SK-N-SH treated with all-trans-retinoic acid at 6 μM for 48 hours (cell line): Measurements from ENCODE around the gene CNMD.

Source experiments
- ATAC-seq: fragments of 200-7000 bp; cut with Tn5 transposase; 3 replicates; pipeline ENCODE4 v1.9.1; 2020; ENCODE audit warnings: mild to moderate bottlenecking, moderate library complexity
- ARNTL ChIP-seq: fragments of 450-650 bp; formaldehyde crosslinking; IDR thresholded peaks from 2 replicates; pipeline ENCODE4 v1.5.0; 2020; ENCODE audit warnings: low read depth, mild to moderate bottlenecking, moderate library complexity, borderline replicate concordance
- CSDC2 ChIP-seq: fragments of 250-450 bp; sonication (Bioruptor Pico); IDR thresholded peaks from 2 replicates; pipeline ENCODE4 v1.5.0; 2020; ENCODE audit warnings: mild to moderate bottlenecking, moderate library complexity
- CSRNP3 ChIP-seq: fragments of 250-450 bp; sonication (Bioruptor Pico); IDR thresholded peaks from 2 replicates; pipeline ENCODE4 v1.5.1; 2021; ENCODE audit warnings: mild to moderate bottlenecking, moderate library complexity
- ESRRG ChIP-seq: fragments of 250-450 bp; sonication (Bioruptor Pico); IDR thresholded peaks from 2 replicates; pipeline ENCODE4 v1.6.1; 2021; ENCODE audit warnings: mild to moderate bottlenecking
- GLIS3 ChIP-seq: fragments of 250-450 bp; sonication (Bioruptor Pico); IDR thresholded peaks from 2 replicates; pipeline ENCODE4 v1.5.0; 2020; ENCODE audit warnings: mild to moderate bottlenecking, moderate library complexity
- ISL1 ChIP-seq: fragments of 250-450 bp; sonication (Bioruptor Pico); IDR thresholded peaks from 2 replicates; pipeline ENCODE4 v2.1.2; 2022; ENCODE audit warnings: mild to moderate bottlenecking, moderate library complexity
- OSR1 ChIP-seq: fragments of 250-450 bp; sonication (Bioruptor Pico); IDR thresholded peaks from 2 replicates; pipeline ENCODE4 v1.8.0; 2022; ENCODE audit warnings: moderate library complexity, mild to moderate bottlenecking, inconsistent platforms
- POU6F1 ChIP-seq: fragments of 250-450 bp; sonication (Bioruptor Pico); IDR thresholded peaks from 2 replicates; pipeline ENCODE4 v1.8.0; 2021; ENCODE audit warnings: low read depth, mild to moderate bottlenecking, moderate library complexity, borderline replicate concordance
- PPARA ChIP-seq: fragments of 250-450 bp; sonication (Bioruptor Pico); IDR thresholded peaks from 2 replicates; pipeline ENCODE4 v1.5.0; 2020; ENCODE audit warnings: mild to moderate bottlenecking, borderline replicate concordance
- RARB ChIP-seq: fragments of 250-450 bp; sonication (Bioruptor Pico); IDR thresholded peaks from 2 replicates; pipeline ENCODE4 v1.8.0; 2021; ENCODE audit warnings: mild to moderate bottlenecking, moderate library complexity
- SNAI2 ChIP-seq: fragments of 250-450 bp; sonication (Bioruptor Pico); IDR thresholded peaks from 2 replicates; pipeline ENCODE4 v1.5.0; 2020; ENCODE audit warnings: mild to moderate bottlenecking, moderate library complexity
- TCF4 ChIP-seq: fragments of 250-450 bp; sonication (Bioruptor Pico); IDR thresholded peaks from 2 replicates; pipeline ENCODE4 v1.8.0; 2021; ENCODE audit warnings: mild to moderate bottlenecking, moderate library complexity, borderline replicate concordance
- TOX ChIP-seq: fragments of 250-450 bp; sonication (Bioruptor Pico); IDR thresholded peaks from 2 replicates; pipeline ENCODE4 v1.8.0; 2021; ENCODE audit warnings: mild to moderate bottlenecking, moderate library complexity, borderline replicate concordance
- ZC3H10 ChIP-seq: fragments of 250-450 bp; sonication (Bioruptor Pico); IDR thresholded peaks from 2 replicates; pipeline ENCODE4 v1.5.1; 2021; ENCODE audit warnings: mild to moderate bottlenecking, moderate library complexity
- ZFP30 ChIP-seq: fragments of 450-650 bp; formaldehyde crosslinking; IDR thresholded peaks from 2 replicates; pipeline ENCODE4 v1.5.0; 2022; ENCODE audit warnings: mild to moderate bottlenecking, moderate library complexity
- ZNF565 ChIP-seq: fragments of 450-650 bp; formaldehyde crosslinking; conservative IDR thresholded peaks from 2 replicates; pipeline ENCODE4 v1.5.0; 2020; ENCODE audit warnings: low read depth, mild to moderate bottlenecking, moderate library complexity
- ZNF70 ChIP-seq: fragments of 450-650 bp; formaldehyde crosslinking; IDR thresholded peaks from 2 replicates; pipeline ENCODE4 v1.5.0; 2020; ENCODE audit warnings: mild to moderate bottlenecking, moderate library complexity
- ZNF8 ChIP-seq: fragments of 450-650 bp; formaldehyde crosslinking; IDR thresholded peaks from 2 replicates; pipeline ENCODE4 v1.5.0; 2020; ENCODE audit warnings: mild to moderate bottlenecking, moderate library complexity
- TF ChIP-seq, protein P1 (sequence below): fragments of 250-450 bp; sonication (Bioruptor Pico); IDR thresholded peaks from 2 replicates; pipeline ENCODE4 v1.8.0; 2020; ENCODE audit warnings: mild to moderate bottlenecking, moderate library complexity, borderline replicate concordance
- TF ChIP-seq, protein P2 (sequence below): fragments of 250-450 bp; sonication (Bioruptor Pico); IDR thresholded peaks from 2 replicates; pipeline ENCODE4 v1.5.0; 2020; ENCODE audit warnings: mild to moderate bottlenecking, moderate library complexity
- TF ChIP-seq, protein P3 (sequence below): fragments of 250-450 bp; sonication (Bioruptor Pico); IDR thresholded peaks from 2 replicates; pipeline ENCODE4 v1.5.1; 2020; ENCODE audit warnings: low read depth, mild to moderate bottlenecking, moderate library complexity

The CNMD gene

GRCh38 chr13:52665325-52665724, 74.3 kb downstream of the CNMD start:
- peak; percentile 45; the same call in 2 of the 3 replicates for ATAC-seq

DNA sequence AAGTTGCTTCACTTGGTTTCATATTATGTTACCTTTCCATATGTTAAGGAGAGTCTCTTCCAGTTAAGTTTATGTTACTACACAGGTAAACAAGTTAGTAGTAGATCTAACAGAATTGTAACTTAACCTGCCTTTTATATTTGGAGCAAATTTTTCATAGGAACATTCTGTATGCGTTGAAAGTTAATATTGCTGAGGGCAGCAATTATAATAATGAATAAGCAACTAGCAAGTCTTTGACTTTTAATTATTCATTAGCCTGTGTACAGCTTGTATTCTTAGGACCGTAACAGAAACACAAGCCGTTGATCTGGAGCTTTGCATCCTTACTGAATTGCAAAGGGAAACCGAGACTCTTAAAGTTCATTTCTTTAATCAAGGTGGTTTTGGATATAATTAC, 75.3 kb downstream of the CNMD start:
- ATAC-seq: no peak

More at GRCh38 chr13:52665325-52665724, 74.3 kb downstream of the CNMD start:
- TF ChIP-seq SNAI2 (CRISPR knock-in tag) (no peak), ZFP30 (CRISPR knock-in tag) (no peak), TCF4 (CRISPR knock-in tag) (no peak), ZNF70 (no peak), GLIS3 (no peak), PPARA (CRISPR knock-in tag) (no peak), CSRNP3 (CRISPR knock-in tag) (no peak), ZNF565 (CRISPR knock-in tag) (no peak), ZC3H10 (CRISPR knock-in tag) (no peak), CSDC2 (CRISPR knock-in tag) (no peak), TOX (CRISPR knock-in tag) (no peak), RARB (CRISPR knock-in tag) (no peak), ISL1 (CRISPR knock-in tag) (no peak), OSR1 (CRISPR knock-in tag) (no peak), ESRRG (no peak), ZNF8 (no peak), POU6F1 (CRISPR knock-in tag) (no peak), ARNTL (CRISPR knock-in tag) (no peak)
- TF ChIP-seq, protein P1, sequence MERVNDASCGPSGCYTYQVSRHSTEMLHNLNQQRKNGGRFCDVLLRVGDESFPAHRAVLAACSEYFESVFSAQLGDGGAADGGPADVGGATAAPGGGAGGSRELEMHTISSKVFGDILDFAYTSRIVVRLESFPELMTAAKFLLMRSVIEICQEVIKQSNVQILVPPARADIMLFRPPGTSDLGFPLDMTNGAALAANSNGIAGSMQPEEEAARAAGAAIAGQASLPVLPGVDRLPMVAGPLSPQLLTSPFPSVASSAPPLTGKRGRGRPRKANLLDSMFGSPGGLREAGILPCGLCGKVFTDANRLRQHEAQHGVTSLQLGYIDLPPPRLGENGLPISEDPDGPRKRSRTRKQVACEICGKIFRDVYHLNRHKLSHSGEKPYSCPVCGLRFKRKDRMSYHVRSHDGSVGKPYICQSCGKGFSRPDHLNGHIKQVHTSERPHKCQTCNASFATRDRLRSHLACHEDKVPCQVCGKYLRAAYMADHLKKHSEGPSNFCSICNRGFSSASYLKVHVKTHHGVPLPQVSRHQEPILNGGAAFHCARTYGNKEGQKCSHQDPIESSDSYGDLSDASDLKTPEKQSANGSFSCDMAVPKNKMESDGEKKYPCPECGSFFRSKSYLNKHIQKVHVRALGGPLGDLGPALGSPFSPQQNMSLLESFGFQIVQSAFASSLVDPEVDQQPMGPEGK (CRISPR knock-in tag): no peak
- TF ChIP-seq, protein P2, sequence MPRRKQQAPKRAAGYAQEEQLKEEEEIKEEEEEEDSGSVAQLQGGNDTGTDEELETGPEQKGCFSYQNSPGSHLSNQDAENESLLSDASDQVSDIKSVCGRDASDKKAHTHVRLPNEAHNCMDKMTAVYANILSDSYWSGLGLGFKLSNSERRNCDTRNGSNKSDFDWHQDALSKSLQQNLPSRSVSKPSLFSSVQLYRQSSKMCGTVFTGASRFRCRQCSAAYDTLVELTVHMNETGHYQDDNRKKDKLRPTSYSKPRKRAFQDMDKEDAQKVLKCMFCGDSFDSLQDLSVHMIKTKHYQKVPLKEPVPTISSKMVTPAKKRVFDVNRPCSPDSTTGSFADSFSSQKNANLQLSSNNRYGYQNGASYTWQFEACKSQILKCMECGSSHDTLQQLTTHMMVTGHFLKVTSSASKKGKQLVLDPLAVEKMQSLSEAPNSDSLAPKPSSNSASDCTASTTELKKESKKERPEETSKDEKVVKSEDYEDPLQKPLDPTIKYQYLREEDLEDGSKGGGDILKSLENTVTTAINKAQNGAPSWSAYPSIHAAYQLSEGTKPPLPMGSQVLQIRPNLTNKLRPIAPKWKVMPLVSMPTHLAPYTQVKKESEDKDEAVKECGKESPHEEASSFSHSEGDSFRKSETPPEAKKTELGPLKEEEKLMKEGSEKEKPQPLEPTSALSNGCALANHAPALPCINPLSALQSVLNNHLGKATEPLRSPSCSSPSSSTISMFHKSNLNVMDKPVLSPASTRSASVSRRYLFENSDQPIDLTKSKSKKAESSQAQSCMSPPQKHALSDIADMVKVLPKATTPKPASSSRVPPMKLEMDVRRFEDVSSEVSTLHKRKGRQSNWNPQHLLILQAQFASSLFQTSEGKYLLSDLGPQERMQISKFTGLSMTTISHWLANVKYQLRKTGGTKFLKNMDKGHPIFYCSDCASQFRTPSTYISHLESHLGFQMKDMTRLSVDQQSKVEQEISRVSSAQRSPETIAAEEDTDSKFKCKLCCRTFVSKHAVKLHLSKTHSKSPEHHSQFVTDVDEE (CRISPR knock-in tag): no peak

More for the DNA sequence above, 75.3 kb downstream of the CNMD start:
- no peak for TF ChIP-seq RARB (CRISPR knock-in tag)
- no peak for TF ChIP-seq CSDC2 (CRISPR knock-in tag)
- TF ChIP-seq ZC3H10 (CRISPR knock-in tag): no peak
- TF ChIP-seq ZFP30 (CRISPR knock-in tag): no peak
- no peak for TF ChIP-seq ZNF70
- TF ChIP-seq, protein P3, sequence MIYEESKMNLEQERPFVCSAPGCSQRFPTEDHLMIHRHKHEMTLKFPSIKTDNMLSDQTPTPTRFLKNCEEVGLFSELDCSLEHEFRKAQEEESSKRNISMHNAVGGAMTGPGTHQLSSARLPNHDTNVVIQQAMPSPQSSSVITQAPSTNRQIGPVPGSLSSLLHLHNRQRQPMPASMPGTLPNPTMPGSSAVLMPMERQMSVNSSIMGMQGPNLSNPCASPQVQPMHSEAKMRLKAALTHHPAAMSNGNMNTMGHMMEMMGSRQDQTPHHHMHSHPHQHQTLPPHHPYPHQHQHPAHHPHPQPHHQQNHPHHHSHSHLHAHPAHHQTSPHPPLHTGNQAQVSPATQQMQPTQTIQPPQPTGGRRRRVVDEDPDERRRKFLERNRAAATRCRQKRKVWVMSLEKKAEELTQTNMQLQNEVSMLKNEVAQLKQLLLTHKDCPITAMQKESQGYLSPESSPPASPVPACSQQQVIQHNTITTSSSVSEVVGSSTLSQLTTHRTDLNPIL (CRISPR knock-in tag): no peak
- TF ChIP-seq, protein P1 (CRISPR knock-in tag): no peak
- TF ChIP-seq PPARA (CRISPR knock-in tag): no peak
- no peak for TF ChIP-seq OSR1 (CRISPR knock-in tag)
- TF ChIP-seq SNAI2 (CRISPR knock-in tag): no peak
- TF ChIP-seq TCF4 (CRISPR knock-in tag): no peak
